Lower leg skin (tissue), 3 donors: Measurements from ENCODE around the gene SLC1A6.

Experiments
- CTCF ChIP-seq, 3 donors: fragments of 450-650 bp; IDR thresholded peaks; one replicate each; pipeline ENCODE4 v1.5.1; 2016; ENCODE audit warnings: antibody characterized with exemption in 3 of 3, mild to moderate bottlenecking in 3 of 3, moderate library complexity in 2 of 3
- POLR2A ChIP-seq, 2 donors: fragments of 450-650 bp; IDR thresholded peaks; one replicate each; pipeline ENCODE4 v1.6.1; 2016 to 2017; ENCODE audit warnings: antibody characterized with exemption in 2 of 2, mild to moderate bottlenecking in 1 of 2, moderate library complexity in 1 of 2

- TF ChIP-seq CTCF (IDR thresholded peaks at IDR 0.05) (no peak), POLR2A (IDR thresholded peaks at IDR 0.05) (no peak)
These were observed 64.5 kb downstream of the SLC1A6 start for GRCh38 chr19:14915116-14915515.
